Testis (tissue), 3 donors: ENCODE data around the gene AATF. TPM values are rescaled to one million over a fixed set of nuclear protein-coding genes. Genes with fewer than 3 reads are reported as not detected.

Source experiments
- microRNA-seq, 2 donors: library from miRNA; unstranded; fragments of <30 nt; microRNA quantifications; one replicate each; pipeline ENCODE4, GENCODE V29; 2016; ENCODE audit warnings: borderline number of aligned reads in 2 of 2, borderline replicate concordance in 1 of 2
- polyA plus RNA-seq: library from polyadenylated mRNA; stranded (reverse); fragments of 350-450 nt; fragmentation: Illumina TruSeq; extraction: RNeasy Lipid Tissue Mini Kit (QIAGEN cat#74804); gene quantifications from one replicate; pipeline ENCODE4 v1.2.3, GENCODE V29; 2014; ENCODE audit warnings: low read depth, low replicate concordance; ENCODE audit not compliant: insufficient read depth
- small RNA-seq, 2 donors: library from RNA; depleted of rRNA; stranded (forward); fragments of <200 nt; gene quantifications; one replicate each; pipeline ENCODE3, GENCODE V24; 2016
- total RNA-seq, 2 donors: library from RNA; depleted of rRNA; stranded (reverse); fragments of >200 nt; gene quantifications; one replicate each; pipeline ENCODE4 v1.2.3, GENCODE V29; 2016

The AATF gene
- total and polyA plus RNA-seq, 3 donors from 2014 or later: 38.7 to 57.9 (median 39.5) TPM

Small RNA genes lying within 50 kb of the gene (microRNA-seq; reads per million reads assigned to microRNA genes)
- 0 reads per million in 2 donors for gene MIR2909

Small RNA genes lying within 50 kb of the gene (small RNA-seq; reads per million reads assigned to genes)
- gene AC243773.2: 0 reads per million in 2 donors
- 0 reads per million in 2 donors for gene MIR2909

Other genes starting within 250 kb of the AATF start
- under 1 TPM; 0.06 to 0.39 TPM for gene LHX1, start 11.5 kb upstream of the AATF start, total RNA-seq
- gene LHX1, start 11.5 kb upstream of the AATF start, polyA plus RNA-seq: 0.51 TPM